Effector memory CD8-positive, alpha-beta T cell (primary cell): ENCODE measurements around the gene FARP1.
"Not testable (repeated sequence)": the region's sequence is repeated elsewhere in the genome, so short reads cannot be mapped to it uniquely, and the experiment has no call there.

Source experiments
- ATAC-seq: fragments of 150-1000 bp; cut with Tn5 transposase; replicated peaks from 2 replicates; pipeline ENCODE4 v1.10.0; 2021; ENCODE audit warnings: mild to moderate bottlenecking, moderate library complexity
- DNase-seq, 3 experiments: peaks; one replicate each; pipeline ENCODE4 v3.0.0; 2021
- H3K27ac Mint-ChIP-seq, 2 donors: one replicate each; pipeline ENCODE4 v1.8.0; 2022; ENCODE audit warnings: mild to moderate bottlenecking in 2 of 2, mixed read lengths in 2 of 2, moderate library complexity in 2 of 2
- H3K27me3 Mint-ChIP-seq, 2 donors: one replicate each; pipeline ENCODE4 v1.8.0; 2022; ENCODE audit warnings: mixed read lengths in 2 of 2
- H3K36me3 Mint-ChIP-seq: one replicate; pipeline ENCODE4 v1.8.0; 2022; ENCODE audit warnings: mild to moderate bottlenecking, moderate library complexity, mixed read lengths; ENCODE audit not compliant: insufficient read depth
- H3K4me1 Mint-ChIP-seq, 2 donors: one replicate each; pipeline ENCODE4 v1.8.0; 2022; ENCODE audit warnings: low read depth in 2 of 2, mixed read lengths in 2 of 2
- H3K4me3 Mint-ChIP-seq, 2 donors: one replicate each; pipeline ENCODE4 v1.8.0; 2022; ENCODE audit warnings: mild to moderate bottlenecking in 2 of 2, mixed read lengths in 2 of 2, moderate library complexity in 2 of 2
- H3K9me3 Mint-ChIP-seq, 2 donors: one replicate each; pipeline ENCODE4 v1.8.0; 2022; ENCODE audit warnings: mixed read lengths in 2 of 2

FARP1 gene

GRCh38 chr13:98411617-98412265, 268.8 kb downstream of the FARP1 start:
- H3K36me3 Mint-ChIP-seq: no peaks in the 10 kb centered on the region
- ATAC-seq (no peak), DNase-seq (no peak)
- H3K27ac Mint-ChIP-seq: no peak overlapping the region
- peak overlapping the region in 1 of 2 donors; percentile 18 for H3K4me3 Mint-ChIP-seq
- H3K27me3 Mint-ChIP-seq: peaks cover 63 to 86% of the 10 kb centered on the region in 2 donors
- H3K4me1 Mint-ChIP-seq: no peaks in the 10 kb centered on the region
- peaks cover 0 to 2% of the 10 kb centered on the region in 2 donors for H3K9me3 Mint-ChIP-seq

GRCh38 chr13:98413278-98413677, 270.4 kb downstream of the FARP1 start:
- not testable (repeated sequence) for H3K4me3 Mint-ChIP-seq, H3K9me3 Mint-ChIP-seq, ATAC-seq, H3K4me1 Mint-ChIP-seq, H3K27ac Mint-ChIP-seq, H3K36me3 Mint-ChIP-seq, DNase-seq
- H3K27me3 Mint-ChIP-seq: peaks cover 67 to 84% of the 10 kb centered on the region in 2 donors

- H3K4me3 Mint-ChIP-seq: no peak overlapping the region
- peaks cover 67 to 81% of the 10 kb centered on the region in 2 donors for H3K27me3 Mint-ChIP-seq
- DNase-seq (no peak), ATAC-seq (no peak)
- peaks cover 4 to 8% of the 10 kb centered on the region in 2 donors for H3K9me3 Mint-ChIP-seq
- H3K27ac Mint-ChIP-seq: no peak overlapping the region
- H3K36me3 Mint-ChIP-seq: no peaks in the 10 kb centered on the region
- no peaks in the 10 kb centered on the region for H3K4me1 Mint-ChIP-seq
Observed at GRCh38 chr13:98413796-98414195, 270.9 kb downstream of the FARP1 start.

GRCh38 chr13:98415326-98416070, 272.6 kb downstream of the FARP1 start:
- Mint-ChIP-seq H3K4me1 (no peaks in the 10 kb centered on the region), H3K27ac (no peak overlapping the region), H3K9me3 (peaks cover 4 to 8% of the 10 kb centered on the region in 2 donors), H3K27me3 (peaks cover 65 to 80% of the 10 kb centered on the region in 2 donors), H3K36me3 (no peaks in the 10 kb centered on the region), H3K4me3 (no peak overlapping the region)
- DNase-seq (no peak), ATAC-seq (no peak)

- no peaks in the 10 kb centered on the region for H3K4me1 Mint-ChIP-seq
- no peak overlapping the region for H3K4me3 Mint-ChIP-seq
- H3K36me3 Mint-ChIP-seq: no peaks in the 10 kb centered on the region
- ATAC-seq: no peak
- H3K27me3 Mint-ChIP-seq: peaks cover 61 to 78% of the 10 kb centered on the region in 2 donors
- no peak for DNase-seq
- H3K27ac Mint-ChIP-seq: no peak overlapping the region
- peaks cover 4 to 8% of the 10 kb centered on the region in 2 donors for H3K9me3 Mint-ChIP-seq
Observed at GRCh38 chr13:98416408-98416807, 273.5 kb downstream of the FARP1 start.

GRCh38 chr13:98419786-98420553, 277.1 kb downstream of the FARP1 start:
- DNase-seq (no peak), ATAC-seq (no peak)
- Mint-ChIP-seq H3K4me1 (no peaks in the 10 kb centered on the region), H3K27me3 (peaks cover 44 to 49% of the 10 kb centered on the region in 2 donors), H3K36me3 (no peaks in the 10 kb centered on the region), H3K4me3 (no peak overlapping the region), H3K27ac (no peak overlapping the region), H3K9me3 (peaks cover 4 to 8% of the 10 kb centered on the region in 2 donors)

GRCh38 chr13:98420554-98421175, 277.8 kb downstream of the FARP1 start:
- ATAC-seq: no peak
- no peak overlapping the region for H3K4me3 Mint-ChIP-seq
- no peak overlapping the region for H3K27ac Mint-ChIP-seq
- H3K36me3 Mint-ChIP-seq: no peaks in the 10 kb centered on the region
- no peak for DNase-seq
- H3K4me1 Mint-ChIP-seq: no peaks in the 10 kb centered on the region
- H3K27me3 Mint-ChIP-seq: peaks cover 37 to 44% of the 10 kb centered on the region in 2 donors
- peaks cover 4 to 8% of the 10 kb centered on the region in 2 donors for H3K9me3 Mint-ChIP-seq

- ATAC-seq (no peak), DNase-seq (no peak)
- Mint-ChIP-seq H3K4me3 (no peak overlapping the region), H3K9me3 (peaks cover under 1 to 3% of the 10 kb centered on the region in 2 donors), H3K27me3 (peaks cover 39 to 53% of the 10 kb centered on the region in 2 donors), H3K4me1 (no peaks in the 10 kb centered on the region), H3K27ac (no peak overlapping the region), H3K36me3 (no peaks in the 10 kb centered on the region)
Observed at GRCh38 chr13:98422046-98422445, 279.2 kb downstream of the FARP1 start.

- Mint-ChIP-seq H3K4me1 (no peaks in the 10 kb centered on the region), H3K27me3 (peaks cover 39 to 59% of the 10 kb centered on the region in 2 donors), H3K27ac (no peak overlapping the region), H3K36me3 (no peaks in the 10 kb centered on the region), H3K9me3 (no peaks in the 10 kb centered on the region), H3K4me3 (no peak overlapping the region)
- ATAC-seq (no peak), DNase-seq (no peak)
Observed at GRCh38 chr13:98423417-98423816, 280.5 kb downstream of the FARP1 start.

GRCh38 chr13:98427331-98427995, 284.6 kb downstream of the FARP1 start:
- H3K27me3 Mint-ChIP-seq: peaks cover 56 to 62% of the 10 kb centered on the region in 2 donors
- no peak overlapping the region for H3K4me3 Mint-ChIP-seq
- H3K27ac Mint-ChIP-seq: no peak overlapping the region
- H3K4me1 Mint-ChIP-seq: no peaks in the 10 kb centered on the region
- H3K9me3 Mint-ChIP-seq: no peaks in the 10 kb centered on the region
- ATAC-seq (no peak), DNase-seq (no peak)
- no peaks in the 10 kb centered on the region for H3K36me3 Mint-ChIP-seq

GRCh38 chr13:98428256-98428966, 285.5 kb downstream of the FARP1 start:
- Mint-ChIP-seq H3K36me3 (peaks cover 4% of the 10 kb centered on the region), H3K4me3 (no peak overlapping the region), H3K9me3 (no peaks in the 10 kb centered on the region), H3K27me3 (peaks cover 65 to 71% of the 10 kb centered on the region in 2 donors), H3K27ac (peak overlapping the region in 1 of 2 donors; percentile 1), H3K4me1 (no peaks in the 10 kb centered on the region)
- no peak for DNase-seq
- no peak for ATAC-seq

- Mint-ChIP-seq H3K36me3 (peaks cover 5% of the 10 kb centered on the region), H3K27me3 (peaks cover 71 to 72% of the 10 kb centered on the region in 2 donors), H3K4me1 (no peaks in the 10 kb centered on the region), H3K9me3 (no peaks in the 10 kb centered on the region), H3K4me3 (no peak overlapping the region), H3K27ac (no peak overlapping the region)
- ATAC-seq: no peak
- no peak for DNase-seq
Observed at GRCh38 chr13:98429081-98429480, 286.2 kb downstream of the FARP1 start.
